Progenitor cell of endocrine pancreas (in vitro differentiated cells): ENCODE measurements around the gene GNS. TPM values are rescaled to one million over a fixed set of nuclear protein-coding genes. Genes with fewer than 3 reads are reported as not detected.

Experiments
- DNase-seq: peaks from one replicate; pipeline ENCODE4 v3.0.0; 2021; ENCODE audit warnings: low spot score; ENCODE audit not compliant: unreplicated experiment
- H3K27ac Mint-ChIP-seq: 2 replicates; pipeline ENCODE4 v1.8.0; 2021; ENCODE audit warnings: mild to moderate bottlenecking, moderate library complexity, mixed read lengths
- H3K27me3 Mint-ChIP-seq: 2 replicates; pipeline ENCODE4 v1.8.0; 2021; ENCODE audit warnings: mixed read lengths
- H3K36me3 Mint-ChIP-seq: 2 replicates; pipeline ENCODE4 v1.8.0; 2022; ENCODE audit warnings: mixed read lengths; ENCODE audit not compliant: insufficient read depth
- H3K4me1 Mint-ChIP-seq: 2 replicates; pipeline ENCODE4 v1.8.0; 2021; ENCODE audit warnings: low read depth, mixed read lengths
- H3K4me3 Mint-ChIP-seq: 2 replicates; pipeline ENCODE4 v1.8.0; 2021; ENCODE audit warnings: low read depth, mild to moderate bottlenecking, moderate library complexity, mixed read lengths
- H3K9me3 Mint-ChIP-seq: 2 replicates; pipeline ENCODE4 v1.8.0; 2021; ENCODE audit warnings: low read depth, mixed read lengths
- total RNA-seq: library from RNA; stranded (reverse); gene quantifications from 2 replicates; pipeline ENCODE4 v1.2.1, GENCODE V29; 2021
- TF ChIP-seq, protein P1 (sequence below): fragments of 200-600 bp; sonication (generic); IDR thresholded peaks from one replicate; pipeline ENCODE4 v1.5.0; 2021; ENCODE audit warnings: antibody characterized with exemption, mild to moderate bottlenecking; ENCODE audit not compliant: unreplicated experiment

Gene GNS
- total RNA-seq, 1 donor from 2014 or later, result 78.8 TPM

DNA sequence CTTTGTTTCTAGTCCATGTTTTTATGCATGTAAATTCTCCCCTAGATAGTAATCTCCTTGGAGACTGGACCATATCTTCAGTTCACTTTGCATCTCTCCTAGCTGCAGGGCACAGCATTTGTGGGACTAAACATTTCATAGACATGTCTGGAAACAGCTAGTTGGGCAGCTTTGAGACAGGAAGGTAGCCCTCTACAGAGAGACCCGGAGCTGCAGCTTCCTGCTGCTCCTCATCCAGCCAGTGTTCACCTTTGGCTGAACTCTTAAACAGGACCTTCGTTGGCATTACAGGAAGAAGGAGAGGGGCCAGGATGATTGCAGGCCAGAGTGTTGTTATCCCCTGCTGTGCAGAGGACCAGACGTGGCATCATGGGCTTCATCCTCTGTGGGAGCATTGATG is 52.9 kb downstream of the GNS start:
- Mint-ChIP-seq H3K27ac (no peak overlapping the region), H3K4me1 (no peaks in the 10 kb centered on the region), H3K4me3 (no peak overlapping the region), H3K36me3 (no peaks in the 10 kb centered on the region), H3K9me3 (no peaks in the 10 kb centered on the region), H3K27me3 (no peaks in the 10 kb centered on the region)
- no peak for DNase-seq
- TF ChIP-seq, protein P1, sequence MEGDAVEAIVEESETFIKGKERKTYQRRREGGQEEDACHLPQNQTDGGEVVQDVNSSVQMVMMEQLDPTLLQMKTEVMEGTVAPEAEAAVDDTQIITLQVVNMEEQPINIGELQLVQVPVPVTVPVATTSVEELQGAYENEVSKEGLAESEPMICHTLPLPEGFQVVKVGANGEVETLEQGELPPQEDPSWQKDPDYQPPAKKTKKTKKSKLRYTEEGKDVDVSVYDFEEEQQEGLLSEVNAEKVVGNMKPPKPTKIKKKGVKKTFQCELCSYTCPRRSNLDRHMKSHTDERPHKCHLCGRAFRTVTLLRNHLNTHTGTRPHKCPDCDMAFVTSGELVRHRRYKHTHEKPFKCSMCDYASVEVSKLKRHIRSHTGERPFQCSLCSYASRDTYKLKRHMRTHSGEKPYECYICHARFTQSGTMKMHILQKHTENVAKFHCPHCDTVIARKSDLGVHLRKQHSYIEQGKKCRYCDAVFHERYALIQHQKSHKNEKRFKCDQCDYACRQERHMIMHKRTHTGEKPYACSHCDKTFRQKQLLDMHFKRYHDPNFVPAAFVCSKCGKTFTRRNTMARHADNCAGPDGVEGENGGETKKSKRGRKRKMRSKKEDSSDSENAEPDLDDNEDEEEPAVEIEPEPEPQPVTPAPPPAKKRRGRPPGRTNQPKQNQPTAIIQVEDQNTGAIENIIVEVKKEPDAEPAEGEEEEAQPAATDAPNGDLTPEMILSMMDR, result no peak

DNA sequence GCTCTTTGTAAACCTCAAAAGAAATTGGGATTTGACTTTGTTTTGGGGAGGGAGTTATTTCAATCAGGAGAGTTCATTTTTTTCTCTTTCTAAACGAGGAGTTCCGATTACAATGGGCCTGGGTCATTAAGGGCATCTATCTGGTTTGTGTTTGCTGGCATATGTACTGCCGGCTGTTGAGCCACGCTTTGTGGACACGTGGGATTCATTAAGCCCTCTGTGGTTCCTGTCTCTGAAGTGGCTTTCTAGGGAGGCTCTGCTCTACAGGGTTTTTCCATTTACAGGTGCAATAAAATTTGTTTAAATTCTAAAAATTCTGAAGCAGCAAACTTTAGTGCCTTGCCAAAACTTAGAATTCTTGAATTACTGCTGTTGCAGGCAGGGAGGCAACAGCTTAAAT is 57.9 kb downstream of the GNS start:
- Mint-ChIP-seq H3K4me3 (no peak overlapping the region), H3K27ac (no peak overlapping the region), H3K9me3 (no peaks in the 10 kb centered on the region), H3K4me1 (no peaks in the 10 kb centered on the region), H3K36me3 (peaks cover 3% of the 10 kb centered on the region), H3K27me3 (no peaks in the 10 kb centered on the region)
- TF ChIP-seq, protein P1, result no peak
- no peak for DNase-seq

DNA sequence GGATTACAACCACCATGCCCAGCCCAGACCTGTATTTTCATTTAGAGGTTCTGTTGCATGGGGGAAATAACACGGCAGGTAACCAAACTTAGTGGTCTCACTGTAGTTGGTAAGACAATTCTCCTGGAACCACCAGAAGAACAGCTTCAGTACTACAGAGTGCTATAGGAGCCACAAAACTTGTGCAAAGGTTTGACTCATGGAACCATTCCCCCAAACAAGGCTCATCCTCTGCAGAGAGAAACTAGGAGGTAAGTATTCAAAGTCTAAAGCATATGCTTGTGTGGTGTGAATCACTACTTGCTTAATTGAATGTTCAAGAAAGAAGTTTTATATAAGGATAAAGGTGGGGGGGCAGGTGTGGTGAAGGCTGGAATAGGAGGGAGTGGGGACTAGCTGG is 58.7 kb downstream of the GNS start:
- H3K27me3 Mint-ChIP-seq, result no peaks in the 10 kb centered on the region
- no peaks in the 10 kb centered on the region for H3K9me3 Mint-ChIP-seq
- peaks cover 5% of the 10 kb centered on the region for H3K4me1 Mint-ChIP-seq
- H3K36me3 Mint-ChIP-seq, result peaks cover 3% of the 10 kb centered on the region
- no peak for DNase-seq
- no peak overlapping the region for H3K4me3 Mint-ChIP-seq
- TF ChIP-seq, protein P1, result no peak
- no peak overlapping the region for H3K27ac Mint-ChIP-seq

DNA sequence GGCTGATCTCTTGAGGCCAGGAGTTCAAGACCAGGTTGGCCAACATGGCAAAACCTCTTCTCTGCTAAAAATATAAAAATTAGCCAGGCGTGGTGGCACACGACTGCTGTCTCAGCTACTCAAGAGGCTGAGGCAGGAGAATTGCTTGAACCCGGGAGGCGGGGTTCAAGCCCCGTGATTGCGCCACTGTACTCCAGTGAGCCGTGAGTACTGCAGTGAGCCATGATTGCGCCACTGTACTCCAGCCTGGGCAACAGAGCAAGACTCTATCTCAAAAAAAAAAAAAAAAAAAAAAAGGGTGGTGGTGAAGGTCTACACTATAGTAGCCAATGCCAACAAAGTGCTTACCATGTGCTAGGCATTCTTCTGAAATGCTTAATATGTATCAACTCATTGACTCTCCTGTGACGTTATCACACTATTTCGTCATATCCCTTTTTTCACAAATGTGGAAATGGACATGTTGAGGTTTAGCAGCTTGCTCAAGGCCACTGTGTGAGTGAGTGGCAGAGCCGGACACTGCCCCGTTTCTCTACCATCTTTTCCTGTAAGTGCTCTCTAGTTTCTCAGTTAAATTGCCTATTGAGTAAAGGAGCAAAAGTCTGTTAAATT is 59.6 kb downstream of the GNS start:
- H3K27me3 Mint-ChIP-seq, result no peaks in the 10 kb centered on the region
- H3K27ac Mint-ChIP-seq, result no peak overlapping the region
- H3K4me1 Mint-ChIP-seq, result peaks cover 10% of the 10 kb centered on the region
- DNase-seq, result no peak
- peaks cover 7% of the 10 kb centered on the region for H3K36me3 Mint-ChIP-seq
- TF ChIP-seq, protein P1, result no peak
- no peak overlapping the region for H3K4me3 Mint-ChIP-seq
- H3K9me3 Mint-ChIP-seq, result no peaks in the 10 kb centered on the region

- TF ChIP-seq, protein P1, result peak; percentile 50
- no peaks in the 10 kb centered on the region for H3K9me3 Mint-ChIP-seq
Measured at GRCh38 chr12:64696080-64696741, 63.0 kb downstream of the GNS start.

More at GRCh38 chr12:64696080-64696741, 63.0 kb downstream of the GNS start:
- Mint-ChIP-seq H3K4me1 (peaks cover 19% of the 10 kb centered on the region), H3K27me3 (no peaks in the 10 kb centered on the region), H3K4me3 (no peak overlapping the region), H3K27ac (no peak overlapping the region), H3K36me3 (peaks cover 14% of the 10 kb centered on the region)
- no peak for DNase-seq
